MCF 10A (cell line): ENCODE results near the gene RAD50. TPM values are rescaled to one million over a fixed set of nuclear protein-coding genes. Genes with fewer than 3 reads are reported as not detected.

Experiments used
- BruUV-seq: library from RNA; stranded (reverse); fragments of 400-500 nt; replicated peaks from 2 replicates; lab custom pipeline; 2021; lab: Mats Ljungman, UMichigan
- CTCF ChIA-PET: fragments of 300-600 bp; sonication (Branson Sonifier 250); formaldehyde crosslinking; extraction: SDS; loops from one replicate; lab custom pipeline; 2021; ENCODE audit warnings: antibody characterized with exemption, inconsistent platforms; lab: Yijun Ruan, JAX
- POLR2A ChIA-PET: fragments of 300-600, 350-650 bp; sonication (Branson Sonifier 250); formaldehyde crosslinking; extraction: SDS; loops from one replicate; lab custom pipeline; 2020; ENCODE audit warnings: antibody characterized with exemption, inconsistent platforms; lab: Yijun Ruan, JAX
- DNase-seq: peaks from one replicate; pipeline ENCODE4 v3.0.0-alpha.2; 2018; ENCODE audit not compliant: unreplicated experiment
- H3K27ac Mint-ChIP-seq: one replicate; pipeline ENCODE4 v1.8.0; 2022; ENCODE audit warnings: mild to moderate bottlenecking, low read depth, mixed read lengths; ENCODE audit not compliant: unreplicated experiment
- H3K27me3 Mint-ChIP-seq: one replicate; pipeline ENCODE4 v1.8.0; 2022; ENCODE audit warnings: mixed read lengths; ENCODE audit not compliant: insufficient read depth, unreplicated experiment
- H3K36me3 Mint-ChIP-seq: one replicate; pipeline ENCODE4 v1.8.0; 2022; ENCODE audit warnings: mild to moderate bottlenecking, moderate library complexity, mixed read lengths; ENCODE audit not compliant: insufficient read depth, unreplicated experiment
- H3K4me1 Mint-ChIP-seq: one replicate; pipeline ENCODE4 v1.8.0; 2022; ENCODE audit warnings: mixed read lengths; ENCODE audit not compliant: insufficient read depth, unreplicated experiment
- H3K4me3 Mint-ChIP-seq: one replicate; pipeline ENCODE4 v1.8.0; 2022; ENCODE audit warnings: mild to moderate bottlenecking, moderate library complexity, mixed read lengths; ENCODE audit not compliant: unreplicated experiment
- H3K9me3 Mint-ChIP-seq: one replicate; pipeline ENCODE4 v1.8.0; 2022; ENCODE audit warnings: mixed read lengths; ENCODE audit not compliant: unreplicated experiment
- intact Hi-C: fragments of 100-400 bp; cut with micrococcal nuclease; formaldehyde crosslinking; loops from 2 replicates; pipeline ENCODE4 v1.14.1; 2022
- total RNA-seq: library from RNA; stranded (reverse); gene quantifications from 2 replicates; pipeline ENCODE4 v1.2.3, GENCODE V29; 2022
- TF ChIP-seq, protein P1 (sequence below): fragments of 200-600 bp; IDR thresholded peaks from one replicate; pipeline ENCODE4 v1.8.0; 2022; ENCODE audit warnings: antibody characterized with exemption, mild to moderate bottlenecking; ENCODE audit not compliant: unreplicated experiment

Gene RAD50
- total RNA-seq, 1 experiment from 2014 or later = 145 TPM

GRCh38 chr5:132669966-132670882 is 113.4 kb downstream of the RAD50 start:
- intact Hi-C loops = no loop called here
- no peak for DNase-seq
- peaks cover 15% of the 10 kb centered on the region for H3K4me1 Mint-ChIP-seq
- no peak overlapping the region for H3K4me3 Mint-ChIP-seq
- H3K9me3 Mint-ChIP-seq = no peaks in the 10 kb centered on the region
- ChIA-PET CTCF (interaction anchor here (1.1 kb wide), 1 partner anchor 150 kb away, joined by 3 read pairs; no protein-coding TSS in a partner anchor), POLR2A (interaction anchor here (0.8 kb wide), 1 partner anchor 93 kb away, joined by 3 read pairs; no protein-coding TSS in a partner anchor)
- H3K36me3 Mint-ChIP-seq = no peaks in the 10 kb centered on the region
- TF ChIP-seq, protein P1, sequence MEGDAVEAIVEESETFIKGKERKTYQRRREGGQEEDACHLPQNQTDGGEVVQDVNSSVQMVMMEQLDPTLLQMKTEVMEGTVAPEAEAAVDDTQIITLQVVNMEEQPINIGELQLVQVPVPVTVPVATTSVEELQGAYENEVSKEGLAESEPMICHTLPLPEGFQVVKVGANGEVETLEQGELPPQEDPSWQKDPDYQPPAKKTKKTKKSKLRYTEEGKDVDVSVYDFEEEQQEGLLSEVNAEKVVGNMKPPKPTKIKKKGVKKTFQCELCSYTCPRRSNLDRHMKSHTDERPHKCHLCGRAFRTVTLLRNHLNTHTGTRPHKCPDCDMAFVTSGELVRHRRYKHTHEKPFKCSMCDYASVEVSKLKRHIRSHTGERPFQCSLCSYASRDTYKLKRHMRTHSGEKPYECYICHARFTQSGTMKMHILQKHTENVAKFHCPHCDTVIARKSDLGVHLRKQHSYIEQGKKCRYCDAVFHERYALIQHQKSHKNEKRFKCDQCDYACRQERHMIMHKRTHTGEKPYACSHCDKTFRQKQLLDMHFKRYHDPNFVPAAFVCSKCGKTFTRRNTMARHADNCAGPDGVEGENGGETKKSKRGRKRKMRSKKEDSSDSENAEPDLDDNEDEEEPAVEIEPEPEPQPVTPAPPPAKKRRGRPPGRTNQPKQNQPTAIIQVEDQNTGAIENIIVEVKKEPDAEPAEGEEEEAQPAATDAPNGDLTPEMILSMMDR = no peak
- BruUV-seq = no TSS peak
- no peak overlapping the region for H3K27ac Mint-ChIP-seq
- H3K27me3 Mint-ChIP-seq = no peaks in the 10 kb centered on the region

GRCh38 chr5:132671000-132671399 is 114.2 kb downstream of the RAD50 start:
- CTCF ChIA-PET = interaction anchor here (0.7 kb wide), 1 partner anchor 30 kb away, joined by 4 read pairs; no protein-coding TSS in a partner anchor
- TF ChIP-seq, protein P1 = no peak
- intact Hi-C loops = no loop called here
- Mint-ChIP-seq H3K9me3 (no peaks in the 10 kb centered on the region), H3K4me1 (peaks cover 21% of the 10 kb centered on the region), H3K4me3 (no peak overlapping the region), H3K27me3 (no peaks in the 10 kb centered on the region), H3K27ac (no peak overlapping the region), H3K36me3 (no peaks in the 10 kb centered on the region)
- DNase-seq = no peak
- BruUV-seq = no TSS peak
- POLR2A ChIA-PET = interaction anchor here (0.8 kb wide), 1 partner anchor 93 kb away, joined by 3 read pairs; no protein-coding TSS in a partner anchor

DNA sequence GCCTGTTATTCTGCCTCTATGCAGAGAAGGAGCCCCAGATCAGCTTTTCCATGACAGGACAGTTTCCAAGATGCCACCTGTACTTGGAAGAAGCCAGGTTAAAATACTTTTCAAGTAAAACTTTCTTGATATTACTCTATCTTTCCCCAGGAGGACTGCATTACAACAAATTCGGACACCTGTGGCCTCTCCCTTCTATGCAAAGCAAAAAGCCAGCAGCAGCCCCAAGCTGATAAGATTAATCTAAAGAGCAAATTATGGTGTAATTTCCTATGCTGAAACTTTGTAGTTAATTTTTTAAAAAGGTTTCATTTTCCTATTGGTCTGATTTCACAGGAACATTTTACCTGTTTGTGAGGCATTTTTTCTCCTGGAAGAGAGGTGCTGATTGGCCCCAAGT is 116.7 kb downstream of the RAD50 start:
- DNase-seq = no peak
- Mint-ChIP-seq H3K4me1 (peaks cover 37% of the 10 kb centered on the region), H3K9me3 (no peaks in the 10 kb centered on the region), H3K27ac (no peak overlapping the region), H3K36me3 (no peaks in the 10 kb centered on the region), H3K4me3 (no peak overlapping the region), H3K27me3 (no peaks in the 10 kb centered on the region)
- intact Hi-C loops = no loop called here
- BruUV-seq = no TSS peak
- POLR2A ChIA-PET = interaction anchor here (1.6 kb wide), 1 partner anchor 31 kb away, joined by 5 read pairs; no protein-coding TSS in a partner anchor
- CTCF ChIA-PET = no interaction called here
- TF ChIP-seq, protein P1 = no peak
